Right lobe of liver (tissue), 4 donors: ENCODE measurements around the gene TLE4.

ENCODE experiments used
- POLR2A ChIP-seq: fragments of 450-650 bp; IDR thresholded peaks from one replicate; pipeline ENCODE4 v1.6.1; 2017; ENCODE audit warnings: antibody characterized with exemption, mild to moderate bottlenecking
- TF ChIP-seq, protein P1 (sequence below), 4 donors: fragments of 200-600 bp in 3 of 4; fragments of 450-650 bp in 1 of 4; IDR thresholded peaks; one replicate each; pipeline versions ENCODE4 v1.5.1 to v1.8.0; 2016 to 2022; ENCODE audit warnings: antibody characterized with exemption in 4 of 4, mild to moderate bottlenecking in 2 of 4
- donor health status: DM: no; HTN: no; CAD: no.
- donor health status: DM: no; HTN: no; CAD: no.
- donor health status: DM: no; HTN: yes; CAD: no.

DNA sequence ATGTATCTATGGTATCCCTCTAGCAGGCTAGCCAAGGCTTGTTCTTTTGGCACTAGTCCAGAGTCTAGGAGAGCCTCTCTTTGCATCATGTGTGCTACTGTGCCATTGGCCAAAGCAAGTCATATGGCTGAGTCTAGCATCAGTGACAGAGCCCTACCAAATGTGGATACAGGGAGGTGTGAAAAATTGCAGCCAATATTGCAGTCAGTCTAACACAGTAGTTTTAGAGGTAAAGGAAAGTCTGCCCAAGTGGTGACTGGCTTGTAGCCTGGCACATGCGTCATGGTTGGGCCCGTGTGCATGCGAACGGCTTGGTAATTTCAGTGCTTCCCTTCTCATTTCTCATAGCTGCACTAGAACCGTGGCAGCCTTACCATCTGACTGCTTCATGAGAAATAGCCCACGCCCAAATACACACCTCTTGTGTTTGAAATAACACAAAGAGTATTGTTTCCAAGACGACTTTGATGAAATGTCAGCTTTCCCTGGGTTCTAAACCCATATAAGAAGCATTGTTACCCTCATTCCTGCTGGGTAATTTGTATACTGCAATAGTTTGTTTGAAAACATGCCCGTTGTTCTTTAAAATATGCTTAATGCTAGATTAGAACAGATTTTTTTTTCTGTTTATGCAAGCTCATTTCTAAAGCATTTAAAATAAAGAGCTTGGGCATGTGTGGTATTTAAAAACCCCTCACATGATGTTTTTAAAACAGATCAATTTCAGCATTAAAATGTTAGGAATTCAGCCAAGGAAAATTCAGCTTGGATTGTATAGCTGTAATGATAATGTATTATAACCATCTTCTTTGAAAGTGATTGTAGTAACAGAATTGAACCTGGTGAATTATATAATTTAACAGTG is 113.2 kb downstream of the TLE4 start:
- TF ChIP-seq, protein P1, sequence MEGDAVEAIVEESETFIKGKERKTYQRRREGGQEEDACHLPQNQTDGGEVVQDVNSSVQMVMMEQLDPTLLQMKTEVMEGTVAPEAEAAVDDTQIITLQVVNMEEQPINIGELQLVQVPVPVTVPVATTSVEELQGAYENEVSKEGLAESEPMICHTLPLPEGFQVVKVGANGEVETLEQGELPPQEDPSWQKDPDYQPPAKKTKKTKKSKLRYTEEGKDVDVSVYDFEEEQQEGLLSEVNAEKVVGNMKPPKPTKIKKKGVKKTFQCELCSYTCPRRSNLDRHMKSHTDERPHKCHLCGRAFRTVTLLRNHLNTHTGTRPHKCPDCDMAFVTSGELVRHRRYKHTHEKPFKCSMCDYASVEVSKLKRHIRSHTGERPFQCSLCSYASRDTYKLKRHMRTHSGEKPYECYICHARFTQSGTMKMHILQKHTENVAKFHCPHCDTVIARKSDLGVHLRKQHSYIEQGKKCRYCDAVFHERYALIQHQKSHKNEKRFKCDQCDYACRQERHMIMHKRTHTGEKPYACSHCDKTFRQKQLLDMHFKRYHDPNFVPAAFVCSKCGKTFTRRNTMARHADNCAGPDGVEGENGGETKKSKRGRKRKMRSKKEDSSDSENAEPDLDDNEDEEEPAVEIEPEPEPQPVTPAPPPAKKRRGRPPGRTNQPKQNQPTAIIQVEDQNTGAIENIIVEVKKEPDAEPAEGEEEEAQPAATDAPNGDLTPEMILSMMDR (IDR thresholded peaks at IDR 0.05) = no peak
- TF ChIP-seq POLR2A = no peak
